Measurements from ENCODE around the gene EEFSEC.

The EEFSEC gene

GRCh38 chr3:128245460-128245859, 92.2 kb downstream of the EEFSEC start:
- DNase-seq = no peak

- DNase-seq = no peak
Measured at GRCh38 chr3:128247666-128248409, 94.6 kb downstream of the EEFSEC start.

- no peak for DNase-seq
Measured at GRCh38 chr3:128252083-128252482, 98.8 kb downstream of the EEFSEC start.

GRCh38 chr3:128253150-128253549, 99.9 kb downstream of the EEFSEC start:
- DNase-seq = no peak

- DNase-seq = no peak
Measured at GRCh38 chr3:128254066-128254590, 100.8 kb downstream of the EEFSEC start.

- DNase-seq = no peak
Measured at GRCh38 chr3:128254967-128255366, 101.7 kb downstream of the EEFSEC start.

- no peak for DNase-seq
Measured at GRCh38 chr3:128256131-128256530, 102.8 kb downstream of the EEFSEC start.

GRCh38 chr3:128257632-128258031, 104.4 kb downstream of the EEFSEC start:
- DNase-seq = no peak

GRCh38 chr3:128260275-128260674, 107.0 kb downstream of the EEFSEC start:
- DNase-seq = no peak

- DNase-seq = no peak
Measured at GRCh38 chr3:128262457-128262856, 109.2 kb downstream of the EEFSEC start.

GRCh38 chr3:128263118-128263517, 109.8 kb downstream of the EEFSEC start:
- DNase-seq = no peak

- DNase-seq = no peak
Measured at GRCh38 chr3:128263946-128264345, 110.7 kb downstream of the EEFSEC start.

- DNase-seq = no peak
Measured at GRCh38 chr3:128266453-128266852, 113.2 kb downstream of the EEFSEC start.

- DNase-seq = no peak
Measured at GRCh38 chr3:128267541-128267940, 114.3 kb downstream of the EEFSEC start.

- no peak for DNase-seq
Measured at GRCh38 chr3:128269006-128269775, 115.9 kb downstream of the EEFSEC start.

- no peak for DNase-seq
Measured at GRCh38 chr3:128269796-128270195, 116.5 kb downstream of the EEFSEC start.

GRCh38 chr3:128270559-128271492, 117.5 kb downstream of the EEFSEC start:
- DNase-seq = no peak

GRCh38 chr3:128271536-128272332, 118.5 kb downstream of the EEFSEC start:
- no peak for DNase-seq

- DNase-seq = no peak
Measured at GRCh38 chr3:128273109-128273840, 120.0 kb downstream of the EEFSEC start.

- DNase-seq = no peak
Measured at GRCh38 chr3:128273841-128274573, 120.7 kb downstream of the EEFSEC start.

- DNase-seq = no peak
Measured at GRCh38 chr3:128274837-128275236, 121.6 kb downstream of the EEFSEC start.
